Frontal cortex (tissue), 4 donors: ENCODE data around the gene UBL4B. TPM values are rescaled to one million over a fixed set of nuclear protein-coding genes. Genes with fewer than 3 reads are reported as not detected.

Source experiments
- DNase-seq, 2 donors: peaks; one replicate each; pipeline ENCODE4 v3.0.0; 2012; ENCODE audit warnings: low spot score in 2 of 2
- FAIRE-seq: peaks from 2 replicates; lab custom pipeline; 2012; peaks lifted over from hg19 to GRCh38; lab: Jason Lieb, UNC
- total RNA-seq: library from RNA; depleted of rRNA; stranded (reverse); fragments of >200 nt; gene quantifications from one replicate; pipeline ENCODE4 v1.2.3, GENCODE V29; 2014
- donor health status: control.
- donor health status: control.
- donor health status: control.

UBL4B gene
- total RNA-seq, 1 donor from 2014 or later, result 0.41 TPM

GRCh38 chr1:110111081-110111480 lies 1.2 kb upstream of the UBL4B start:
- FAIRE-seq, result no peak
- no peak for DNase-seq

GRCh38 chr1:110112656-110113055 lies 413 bp downstream of the UBL4B start:
- FAIRE-seq, result no peak
- no peak for DNase-seq

GRCh38 chr1:110113551-110113950 lies 1.3 kb downstream of the UBL4B start:
- no peak for FAIRE-seq
- DNase-seq, result no peak

GRCh38 chr1:110114173-110114572 lies 1.9 kb downstream of the UBL4B start:
- FAIRE-seq, result no peak
- DNase-seq, result no peak

- no peak for FAIRE-seq
- DNase-seq, result no peak
Measured at GRCh38 chr1:110114784-110115183, 2.5 kb downstream of the UBL4B start.

- DNase-seq (no peak), FAIRE-seq (no peak)
Measured at GRCh38 chr1:110118636-110119396, 6.6 kb downstream of the UBL4B start.

- FAIRE-seq, result no peak
- no peak for DNase-seq
Measured at GRCh38 chr1:110119843-110120242, 7.6 kb downstream of the UBL4B start.

- no peak for FAIRE-seq
- no peak for DNase-seq
Measured at GRCh38 chr1:110120960-110121561, 8.8 kb downstream of the UBL4B start.

- no peak for FAIRE-seq
- no peak for DNase-seq
Measured at GRCh38 chr1:110123224-110123623, 11.0 kb downstream of the UBL4B start.

GRCh38 chr1:110125810-110126209 lies 13.6 kb downstream of the UBL4B start:
- FAIRE-seq, result no peak
- DNase-seq, result no peak

- FAIRE-seq (no peak), DNase-seq (peak in 1 of 2 donors; percentile 58)
Measured at GRCh38 chr1:110130113-110130591, 17.9 kb downstream of the UBL4B start.

- DNase-seq (no peak), FAIRE-seq (no peak)
Measured at GRCh38 chr1:110130989-110131388, 18.7 kb downstream of the UBL4B start.

GRCh38 chr1:110132682-110133081 lies 20.4 kb downstream of the UBL4B start:
- no peak for DNase-seq
- no peak for FAIRE-seq

- DNase-seq, result no peak
Measured at GRCh38 chr1:110133436-110133835, 21.2 kb downstream of the UBL4B start.

GRCh38 chr1:110134050-110134595 lies 21.9 kb downstream of the UBL4B start:
- FAIRE-seq (no peak), DNase-seq (no peak)

More at GRCh38 chr1:110133436-110133835, 21.2 kb downstream of the UBL4B start:
- FAIRE-seq, result no peak

- DNase-seq, result no peak
- FAIRE-seq, result no peak
Measured at GRCh38 chr1:110135246-110135645, 23.0 kb downstream of the UBL4B start.

GRCh38 chr1:110135666-110136065 lies 23.4 kb downstream of the UBL4B start:
- FAIRE-seq (no peak), DNase-seq (no peak)

GRCh38 chr1:110136911-110137310 lies 24.7 kb downstream of the UBL4B start:
- DNase-seq, result peak in 1 of 2 donors; percentile 45
- no peak for FAIRE-seq

- DNase-seq, result no peak
- FAIRE-seq, result no peak
Measured at GRCh38 chr1:110138956-110139355, 26.7 kb downstream of the UBL4B start.

GRCh38 chr1:110144366-110144765 lies 32.1 kb downstream of the UBL4B start:
- DNase-seq (no peak), FAIRE-seq (no peak)

GRCh38 chr1:110148961-110149360 lies 36.7 kb downstream of the UBL4B start:
- DNase-seq (no peak), FAIRE-seq (no peak)
